ENCODE measurements around the gene CRBN.

CRBN gene

GRCh38 chr3:3170998-3171397 is 8.5 kb downstream of the CRBN start:
- DNase-seq: no peak

- no peak for DNase-seq
These were observed 13.8 kb downstream of the CRBN start for GRCh38 chr3:3165650-3166049.

GRCh38 chr3:3165241-3165640 is 14.2 kb downstream of the CRBN start:
- no peak for DNase-seq

- DNase-seq: no peak
These were observed 18.7 kb downstream of the CRBN start for GRCh38 chr3:3160826-3161225.

GRCh38 chr3:3157484-3157883 is 22.0 kb downstream of the CRBN start:
- DNase-seq: no peak

GRCh38 chr3:3154879-3155610 is 24.4 kb downstream of the CRBN start:
- DNase-seq: no peak

GRCh38 chr3:3151513-3151912 is 28.0 kb downstream of the CRBN start:
- DNase-seq: no peak

- no peak for DNase-seq
These were observed 29.9 kb downstream of the CRBN start for GRCh38 chr3:3149560-3149959.

GRCh38 chr3:3145831-3146230 is 33.7 kb downstream of the CRBN start:
- DNase-seq: no peak

- DNase-seq: no peak
These were observed 37.6 kb downstream of the CRBN start for GRCh38 chr3:3141939-3142338.

- DNase-seq: no peak
These were observed 42.0 kb downstream of the CRBN start for GRCh38 chr3:3137526-3137925.

- DNase-seq: no peak
These were observed 44.6 kb downstream of the CRBN start for GRCh38 chr3:3134750-3135448.

GRCh38 chr3:3133500-3133899 is 46.0 kb downstream of the CRBN start:
- DNase-seq: no peak

- no peak for DNase-seq
These were observed 49.9 kb downstream of the CRBN start for GRCh38 chr3:3129579-3129978.

- no peak for DNase-seq
These were observed 52.0 kb downstream of the CRBN start for GRCh38 chr3:3127432-3128010.

GRCh38 chr3:3126477-3127431 is 52.7 kb downstream of the CRBN start, which contains the start of gene TRNT1:
Gene TRNT1, plus strand, starts transcription at chr3:3126940. Its CDS starts 2,101 bp downstream, at chr3:3129041.
- peak; percentile 70 for DNase-seq

GRCh38 chr3:3125977-3126376 is 53.5 kb downstream of the CRBN start:
- no peak for DNase-seq

- DNase-seq: no peak
These were observed 60.1 kb downstream of the CRBN start for GRCh38 chr3:3119393-3119851.

GRCh38 chr3:3117651-3118050 is 61.8 kb downstream of the CRBN start:
- DNase-seq: no peak

GRCh38 chr3:3113042-3113709 is 66.3 kb downstream of the CRBN start:
- no peak for DNase-seq

GRCh38 chr3:3110749-3111361 is 68.6 kb downstream of the CRBN start:
- DNase-seq: no peak

- no peak for DNase-seq
These were observed 69.2 kb downstream of the CRBN start, which contains the start of gene IL5RA for GRCh38 chr3:3110299-3110630. Gene IL5RA, minus strand, starts transcription at chr3:3110374. Its CDS starts 5,390 bp downstream, at chr3:3104984.

Measured in NCI-H446 treated with DMSO at 0.1 percent for 48 hours (cell line).